ENCODE data around the gene IL12B.
"Not testable (repeated sequence)": the region's sequence is repeated elsewhere in the genome, so short reads cannot be mapped to it uniquely, and the experiment has no call there.

The IL12B gene

GRCh38 chr5:159332800-159333544, 2.7 kb upstream of the IL12B start:
- DNase-seq = no peak

DNA sequence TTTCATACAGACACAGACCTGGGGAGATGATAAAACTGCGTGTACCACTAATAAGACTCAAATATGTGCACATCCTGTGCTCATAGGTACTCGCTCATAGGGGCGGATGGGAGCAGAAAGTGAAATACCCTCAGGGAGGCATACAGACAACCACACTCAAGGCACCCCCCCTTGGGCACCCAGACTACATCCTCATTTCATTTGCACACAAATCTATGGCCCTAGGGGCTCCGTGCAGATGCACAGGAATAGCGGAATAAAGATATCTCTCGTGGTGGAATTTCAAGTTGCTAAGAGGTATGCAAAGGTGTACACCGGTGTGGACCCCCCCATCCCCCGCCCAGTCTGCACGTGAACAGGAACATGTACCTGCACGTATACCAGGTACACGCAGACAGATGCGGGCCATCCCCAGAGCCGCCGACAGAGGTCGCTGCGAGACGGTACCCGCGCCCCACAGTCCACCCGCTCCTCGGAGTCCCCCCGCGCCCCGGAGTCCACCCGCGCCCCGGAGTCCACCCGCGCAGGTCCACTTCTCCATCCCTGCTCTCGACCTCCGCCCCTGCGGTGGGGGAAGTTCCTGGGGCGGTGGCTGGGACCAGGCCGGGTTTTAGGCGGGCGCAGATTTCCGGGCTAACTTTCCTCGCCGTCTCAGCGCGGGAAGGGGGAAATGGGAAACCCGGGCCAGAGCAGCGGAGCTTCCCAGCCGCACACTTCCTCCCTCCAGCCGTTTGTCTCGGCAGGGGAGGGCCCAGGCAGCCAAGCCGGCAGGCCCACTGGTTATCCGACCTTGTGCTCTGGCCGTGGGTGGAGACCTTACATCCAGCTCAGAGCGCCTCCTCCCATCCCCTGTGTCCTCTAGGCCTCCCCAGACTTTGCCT, 1.0 kb upstream of the IL12B start:
- DNase-seq = peak; percentile 62

DNA sequence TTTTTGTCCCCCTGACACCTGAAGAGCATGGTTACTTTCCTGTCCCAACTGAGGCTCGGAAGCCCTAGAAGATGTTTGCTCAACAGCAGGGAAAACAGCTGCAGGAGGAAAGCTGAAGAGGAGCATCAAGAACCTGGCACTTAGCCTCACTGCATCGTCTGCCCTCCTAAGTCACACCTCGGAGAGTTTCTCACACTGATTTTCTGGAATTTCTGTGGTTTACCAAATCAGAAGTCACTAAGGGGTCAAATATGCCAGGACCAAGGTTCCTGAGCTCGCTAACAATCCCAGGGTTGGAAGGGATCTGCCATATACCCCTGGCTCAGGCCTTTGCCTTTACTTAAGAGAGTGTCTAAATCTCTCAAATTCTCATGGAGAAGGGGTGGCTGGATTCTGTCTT, 5.3 kb downstream of the IL12B start:
- no peak for DNase-seq

DNA sequence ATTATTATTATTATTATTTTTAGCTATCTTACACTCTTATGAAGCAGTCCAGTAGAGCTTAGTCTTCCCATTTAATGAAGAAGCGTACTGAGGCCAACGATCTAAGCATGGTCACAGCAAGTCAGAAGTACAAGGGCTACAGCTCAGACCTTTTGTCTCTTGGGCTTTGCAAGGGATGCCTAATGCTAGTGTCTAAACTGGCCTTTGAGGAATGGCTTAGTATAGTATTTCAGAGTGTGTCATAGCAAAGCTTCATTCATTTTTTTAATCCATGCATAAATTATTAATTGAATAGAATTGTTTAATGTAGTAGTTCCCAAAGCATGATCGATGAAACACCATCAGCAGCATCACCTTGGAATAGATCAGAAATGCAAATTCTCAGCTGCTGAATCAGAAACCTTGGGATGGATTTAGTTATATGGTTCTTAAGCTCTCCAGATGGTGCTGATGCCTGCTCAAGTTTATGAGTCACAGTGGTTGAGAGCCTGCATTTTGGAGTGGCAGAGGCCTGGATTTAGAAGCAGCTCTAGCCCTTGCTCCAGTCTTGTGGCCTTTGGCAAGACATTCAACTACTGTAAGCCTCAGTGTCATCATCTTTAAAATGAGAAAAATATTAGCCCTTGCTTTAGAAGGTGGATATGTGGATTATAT, 6.1 kb downstream of the IL12B start:
- DNase-seq = no peak

GRCh38 chr5:159322180-159322579, 8.1 kb downstream of the IL12B start:
- DNase-seq = no peak

- DNase-seq = no peak
Measured at GRCh38 chr5:159319832-159320231, 10.5 kb downstream of the IL12B start.

- DNase-seq = no peak
Measured at GRCh38 chr5:159319363-159319762, 10.9 kb downstream of the IL12B start.

DNA sequence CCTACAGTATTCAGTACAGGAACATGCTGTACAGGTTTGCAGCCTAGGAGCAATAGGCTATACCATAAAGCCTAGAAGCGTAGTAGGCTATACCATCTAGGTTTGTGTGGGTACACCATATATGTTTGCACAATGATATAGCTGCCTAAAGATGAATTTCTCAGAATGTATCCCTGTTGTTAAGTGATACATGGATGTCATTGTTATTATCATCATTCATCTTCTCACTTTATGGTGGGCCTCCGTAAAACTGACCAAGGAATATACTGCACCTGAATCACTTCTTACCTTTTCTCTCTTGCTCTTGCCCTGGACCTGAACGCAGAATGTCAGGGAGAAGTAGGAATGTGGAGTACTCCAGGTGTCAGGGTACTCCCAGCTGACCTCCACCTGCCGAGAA, 11.8 kb downstream of the IL12B start:
- DNase-seq = no peak

DNA sequence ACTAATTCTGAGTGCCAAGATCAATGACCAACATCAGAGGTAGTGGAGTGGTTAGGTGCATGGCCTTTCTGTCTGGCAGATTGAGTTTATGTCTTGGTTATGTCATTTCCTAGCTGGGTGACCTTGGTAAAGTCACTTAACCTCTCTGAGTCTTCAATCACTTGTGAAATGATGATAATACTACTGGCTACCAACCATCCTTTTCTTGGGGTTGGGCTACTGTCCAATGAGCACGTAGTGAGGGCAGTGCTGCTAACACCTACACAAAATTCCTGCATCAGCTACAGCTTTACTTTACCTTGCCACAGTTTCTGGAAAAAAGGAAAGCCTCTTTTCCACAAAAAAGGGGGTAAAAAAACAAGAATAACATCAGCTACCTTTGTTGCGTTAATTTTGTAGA, 12.4 kb downstream of the IL12B start:
- DNase-seq = no peak

- no peak for DNase-seq
Measured at GRCh38 chr5:159316519-159317383, 13.5 kb downstream of the IL12B start.

DNA sequence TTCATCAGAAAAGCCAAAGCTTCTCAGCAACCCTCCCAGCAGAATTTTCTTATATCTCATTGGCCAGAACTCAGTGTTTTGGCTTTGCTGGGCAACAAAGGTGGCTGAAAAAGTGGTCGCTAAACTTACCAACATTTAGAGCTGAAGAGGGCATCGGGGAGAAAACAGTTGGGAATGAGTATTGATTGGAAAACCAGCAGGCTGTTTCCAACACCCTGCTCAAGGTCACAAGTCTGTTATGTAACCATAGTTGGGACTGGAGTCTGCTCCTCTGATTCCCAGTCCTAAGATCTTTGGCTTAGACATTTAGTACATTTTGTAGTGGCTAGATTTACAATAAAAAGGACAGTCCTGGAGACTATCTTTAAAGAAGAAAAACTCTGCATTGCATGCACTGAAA, 17.1 kb downstream of the IL12B start:
- DNase-seq = no peak

- no peak for DNase-seq
Measured at GRCh38 chr5:159311063-159311462, 19.2 kb downstream of the IL12B start.

DNA sequence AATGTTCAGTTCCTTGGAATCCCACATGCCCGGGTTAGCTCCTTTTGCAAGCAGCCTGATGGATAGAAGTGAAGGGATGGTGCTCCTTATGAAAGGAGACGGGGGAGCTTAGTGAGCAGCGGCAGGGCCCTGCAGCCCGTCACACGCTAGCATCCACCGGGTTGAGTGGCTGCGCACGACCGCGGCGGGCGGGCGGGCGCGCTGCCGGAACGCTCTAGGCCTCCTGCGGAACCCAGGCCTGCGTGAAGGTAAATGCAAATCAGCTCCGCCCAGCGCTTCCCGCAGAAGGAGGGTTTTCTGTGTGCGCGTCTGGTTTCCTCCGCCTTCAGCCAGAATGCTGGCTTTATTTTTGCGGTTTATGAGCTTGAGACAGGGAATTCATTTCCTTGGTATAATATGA, 19.8 kb downstream of the IL12B start:
- no peak for DNase-seq

DNA sequence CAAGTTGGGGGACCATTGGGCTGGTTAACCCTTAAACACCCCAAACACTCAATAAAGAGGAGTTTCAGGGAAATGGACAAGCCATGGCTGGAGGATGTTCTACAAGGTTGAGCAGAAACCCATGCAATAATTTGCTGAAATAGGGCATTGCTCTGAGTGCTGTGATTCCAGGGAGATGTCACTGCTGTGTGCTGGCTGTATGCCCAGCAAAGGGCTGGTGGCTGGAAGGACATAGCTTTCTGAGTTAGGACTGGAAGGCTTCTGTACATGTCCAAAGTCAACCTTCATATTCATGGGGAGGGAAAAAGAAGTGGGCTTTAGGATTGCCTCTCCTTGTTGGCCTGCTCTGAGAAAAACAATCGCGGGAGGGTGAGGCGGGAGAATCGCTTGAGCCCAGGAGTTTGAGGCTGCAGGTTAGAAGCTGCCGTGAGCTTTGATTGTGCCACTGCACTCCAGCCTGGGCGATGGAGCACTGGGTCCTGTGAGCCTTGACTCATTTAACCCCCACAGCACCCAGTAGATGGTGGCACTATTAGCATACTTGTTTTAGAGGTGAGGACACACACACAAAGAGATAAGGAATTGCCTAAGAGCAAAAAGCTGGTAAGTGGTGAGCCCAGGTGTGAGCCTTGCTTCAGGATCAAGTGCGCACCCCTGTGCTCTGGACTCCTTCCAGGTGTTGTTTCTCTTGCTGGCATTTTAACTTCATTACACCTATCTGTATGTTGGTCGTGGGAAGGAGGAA, 20.4 kb downstream of the IL12B start:
- DNase-seq = no peak

DNA sequence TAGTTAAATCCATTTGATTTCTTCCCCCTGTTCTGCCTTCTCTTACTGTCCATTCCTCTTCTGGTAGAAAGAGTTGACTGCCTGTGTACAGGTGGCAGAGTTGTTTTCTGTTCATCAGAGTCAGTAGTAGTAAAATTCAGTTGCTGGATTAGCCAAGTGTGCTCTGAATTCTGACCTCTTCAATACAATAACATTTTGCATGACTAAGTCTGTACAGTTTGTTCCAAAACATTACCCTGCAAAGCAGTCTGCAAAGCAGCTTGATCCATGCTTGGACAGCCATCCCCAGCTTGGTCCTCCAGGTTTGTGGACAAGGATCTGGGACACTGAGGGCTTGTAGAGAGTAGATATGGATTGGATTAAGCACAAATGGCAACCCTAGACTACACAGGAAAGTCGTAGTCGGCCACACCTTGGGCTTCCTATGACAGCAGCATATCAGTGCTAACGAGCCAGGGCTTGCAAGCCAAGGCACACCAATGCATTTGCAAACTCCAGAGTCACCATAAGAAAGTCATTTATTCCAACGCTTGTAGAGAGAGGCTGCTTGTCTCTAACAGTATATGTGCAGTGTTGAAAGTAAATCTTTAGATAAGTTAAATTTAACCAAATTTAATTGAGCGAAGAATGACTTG, 25.2 kb downstream of the IL12B start:
- DNase-seq = no peak

GRCh38 chr5:159303286-159303685, 27.0 kb downstream of the IL12B start:
- DNase-seq = no peak

DNA sequence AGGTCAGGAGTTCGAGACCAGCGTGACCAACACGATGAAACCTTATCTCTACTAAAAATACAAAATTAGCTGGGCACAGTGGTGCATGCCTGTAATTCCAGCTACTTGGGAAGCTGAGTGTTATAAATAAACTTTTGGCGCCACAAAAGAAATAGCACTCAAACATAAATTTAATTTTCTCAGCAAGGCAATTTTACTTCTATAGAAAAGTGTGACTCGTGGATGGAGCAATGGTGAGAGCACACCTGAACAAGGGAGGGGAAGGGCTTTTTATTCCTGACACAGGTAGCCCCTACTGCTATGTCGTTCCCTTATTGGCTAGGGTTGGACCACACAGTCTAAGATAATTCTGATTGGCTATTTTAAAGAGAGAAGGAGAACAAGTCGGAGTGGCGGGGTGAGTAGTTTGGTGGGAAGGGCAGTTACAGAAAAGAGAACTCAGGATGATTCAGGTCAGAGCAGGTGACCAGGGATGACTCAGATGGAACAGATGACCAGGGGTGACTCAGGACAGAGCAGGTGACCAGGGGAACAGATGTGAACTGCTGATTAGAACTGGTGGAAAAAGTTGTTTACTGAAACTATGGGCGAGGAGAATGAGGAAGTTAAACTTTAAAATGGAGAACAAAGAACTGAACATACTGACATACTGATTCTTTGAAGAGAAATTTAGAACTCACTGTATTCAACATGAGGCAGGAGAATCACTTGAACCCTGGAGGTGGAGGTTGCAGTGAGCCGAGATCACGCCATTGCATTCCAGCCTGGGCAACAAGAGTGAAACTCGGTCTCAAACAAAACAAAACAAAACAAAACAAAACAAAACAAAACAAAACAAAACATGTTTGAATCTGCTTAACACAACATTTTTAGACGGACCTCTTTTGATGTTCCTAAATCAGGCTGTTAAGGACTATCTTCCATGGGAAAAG, 28.1 kb downstream of the IL12B start:
- not testable (repeated sequence) for DNase-seq

GRCh38 chr5:159301466-159301865, 28.8 kb downstream of the IL12B start:
- DNase-seq = no peak

DNA sequence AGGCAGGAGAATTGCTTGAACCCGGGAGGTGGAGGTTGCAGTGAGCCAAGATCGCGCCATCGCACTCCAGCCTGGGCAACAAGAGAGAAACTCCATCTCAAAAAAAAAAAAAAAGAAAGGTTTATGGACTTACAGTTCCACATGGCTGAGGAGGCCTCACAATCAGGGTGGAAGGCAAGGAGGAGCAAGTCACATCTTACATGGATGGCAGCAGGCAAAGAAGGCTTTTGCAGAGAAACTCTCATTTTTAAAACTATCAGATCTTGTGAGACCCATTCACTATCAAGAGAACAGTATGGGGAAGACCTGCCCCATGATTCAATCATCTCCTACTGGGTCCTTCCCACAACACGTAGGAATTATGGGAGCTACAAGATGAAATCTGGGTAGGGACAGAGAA, 33.0 kb downstream of the IL12B start:
- not testable (repeated sequence) for DNase-seq

DNA sequence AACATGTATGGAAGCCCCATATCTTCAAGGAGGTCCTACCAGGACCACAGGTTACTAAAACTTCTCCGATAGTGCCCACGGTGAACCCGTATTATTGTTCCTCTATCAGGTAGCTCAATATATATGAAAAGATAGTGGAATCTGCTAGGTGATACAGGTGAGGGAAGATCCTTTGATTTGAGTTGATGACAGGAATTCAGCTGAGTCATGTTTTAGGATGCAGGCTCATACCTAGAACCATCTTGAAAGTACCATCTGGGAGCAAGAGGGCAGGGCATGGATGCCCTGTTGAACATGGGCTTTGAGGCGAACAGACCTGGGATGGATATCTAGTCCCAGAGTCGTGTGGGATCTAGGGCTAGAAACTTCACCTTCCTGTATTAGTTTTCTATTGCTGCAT, 35.4 kb downstream of the IL12B start:
- DNase-seq = no peak

Measured in femur (tissue), 1 donor.